Kidney tubule cell (primary cell): ENCODE results near the gene NTHL1.
A peak's percentile ranks its signal among the peaks of the same experiment; 100 is the strongest.

ENCODE experiments used
- DNase-seq: peaks from one replicate; pipeline ENCODE4 v3.0.0-alpha.2; 2018; ENCODE audit warnings: low spot score

The NTHL1 gene

DNA sequence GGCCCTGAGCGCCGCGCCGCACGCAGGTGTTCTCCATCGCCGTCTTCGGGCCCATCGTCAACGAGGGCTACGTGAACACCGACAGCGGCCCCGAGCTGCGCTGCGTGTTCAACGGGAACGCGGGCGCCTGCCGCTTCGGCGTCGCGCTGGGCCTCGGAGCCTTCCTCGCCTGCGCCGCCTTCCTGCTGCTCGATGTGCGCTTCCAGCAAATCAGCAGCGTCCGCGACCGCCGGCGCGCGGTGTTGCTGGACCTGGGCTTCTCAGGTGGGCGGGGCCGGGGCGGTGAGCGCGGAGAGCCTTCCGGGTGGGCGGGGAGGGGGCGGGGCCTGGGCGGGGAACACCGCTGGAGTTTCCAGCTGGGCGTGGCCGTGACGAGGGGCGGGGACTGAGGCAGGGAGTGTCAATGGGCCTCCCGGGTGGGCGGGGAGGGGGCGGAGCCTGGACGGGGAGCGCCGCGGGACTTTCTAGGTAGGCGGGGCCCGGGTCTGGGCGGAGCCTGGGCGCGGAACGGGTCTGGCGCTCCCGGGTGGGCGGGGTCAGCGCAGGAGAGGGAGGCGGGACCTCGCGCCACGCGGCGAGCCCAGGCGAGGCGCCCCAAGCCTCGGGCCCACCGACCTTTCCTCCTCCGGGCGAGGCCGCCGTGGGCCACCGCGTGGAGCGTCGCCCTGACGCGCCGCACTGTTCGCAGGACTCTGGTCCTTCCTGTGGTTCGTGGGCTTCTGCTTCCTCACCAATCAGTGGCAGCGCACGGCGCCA, 55.5 kb downstream of the NTHL1 start:
- DNase-seq = peak; percentile 87

DNA sequence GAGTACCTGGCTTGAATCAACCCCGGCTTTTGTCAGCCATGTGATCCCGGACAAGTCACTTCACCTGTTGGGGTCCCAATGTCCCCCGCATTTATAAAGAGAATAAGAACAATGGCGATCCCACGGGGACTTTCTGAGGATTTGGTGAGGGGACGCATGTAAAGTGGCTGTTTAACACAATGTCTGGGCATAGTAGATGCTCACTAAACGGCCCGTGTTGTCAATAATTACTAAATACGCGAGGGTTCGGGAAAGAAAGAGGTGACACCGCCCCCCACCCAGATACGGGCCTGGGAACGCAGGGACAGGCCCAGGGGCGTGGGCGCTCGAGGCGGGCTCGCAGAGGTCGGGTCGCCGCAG, 56.1 kb downstream of the NTHL1 start:
- no peak for DNase-seq

- peak; percentile 31 for DNase-seq
Observed at GRCh38 chr16:1991135-1991551, 56.5 kb downstream of the NTHL1 start.

DNA sequence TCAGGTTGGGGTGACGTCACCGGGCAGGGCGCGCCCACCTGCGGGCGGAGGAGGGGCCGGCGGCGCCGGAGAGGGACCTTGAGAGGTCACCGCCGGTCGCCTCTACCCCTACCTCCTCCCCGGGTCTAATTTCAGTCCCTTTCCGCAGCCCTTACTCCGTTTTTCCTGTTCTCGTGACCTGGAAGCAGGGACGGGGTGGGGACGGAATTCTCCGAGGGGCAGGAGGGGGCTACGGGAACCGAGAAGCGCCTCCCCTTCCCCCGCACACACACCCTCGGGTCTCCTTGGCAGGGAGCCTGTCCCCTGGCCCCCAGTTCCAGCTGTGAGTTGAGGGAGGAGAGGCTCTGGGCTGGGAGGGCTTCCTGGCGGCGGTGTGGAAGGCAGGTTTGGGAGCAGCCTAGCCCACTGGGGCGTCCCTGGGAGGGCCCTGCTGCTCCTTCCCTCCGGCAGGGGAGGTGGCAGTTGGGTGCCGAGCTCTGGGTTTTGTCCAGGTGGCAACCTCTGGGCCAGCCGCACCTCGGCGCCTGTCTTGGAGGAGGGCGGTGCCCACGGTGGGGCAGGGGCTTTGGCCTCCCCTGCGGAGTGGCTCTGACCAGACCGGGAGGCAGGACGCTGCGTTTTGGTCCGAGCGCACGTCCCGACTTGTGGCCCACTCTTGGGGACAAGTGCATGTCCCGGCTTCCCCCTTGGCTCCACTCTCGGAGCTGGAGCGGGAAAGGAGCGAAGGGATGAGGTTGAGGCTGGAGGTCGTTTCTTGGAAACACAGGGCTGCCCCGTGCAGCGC, 57.1 kb downstream of the NTHL1 start:
- no peak for DNase-seq

DNA sequence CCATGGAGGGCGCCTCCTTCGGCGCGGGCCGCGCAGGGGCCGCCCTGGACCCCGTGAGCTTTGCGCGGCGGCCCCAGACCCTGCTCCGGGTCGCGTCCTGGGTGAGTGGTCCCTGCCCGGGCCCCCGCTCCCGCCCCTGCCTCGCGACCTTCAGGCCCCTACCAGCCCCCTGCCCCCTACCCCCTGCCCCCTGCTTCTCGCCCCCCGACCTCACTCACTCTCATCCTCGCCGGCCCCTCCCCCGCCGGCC, 57.6 kb downstream of the NTHL1 start:
- no peak for DNase-seq
